CD4-positive, alpha-beta T cell treated with Interleukin-15 for 4 hours (primary cell): ENCODE measurements around the gene LPO.
A peak's percentile ranks its signal among the peaks of the same experiment; 100 is the strongest.

Experiments
- DNase-seq: peaks from one replicate; pipeline ENCODE4 v3.0.0-alpha.2; 2020; ENCODE audit warnings: low spot score

Gene LPO

DNA sequence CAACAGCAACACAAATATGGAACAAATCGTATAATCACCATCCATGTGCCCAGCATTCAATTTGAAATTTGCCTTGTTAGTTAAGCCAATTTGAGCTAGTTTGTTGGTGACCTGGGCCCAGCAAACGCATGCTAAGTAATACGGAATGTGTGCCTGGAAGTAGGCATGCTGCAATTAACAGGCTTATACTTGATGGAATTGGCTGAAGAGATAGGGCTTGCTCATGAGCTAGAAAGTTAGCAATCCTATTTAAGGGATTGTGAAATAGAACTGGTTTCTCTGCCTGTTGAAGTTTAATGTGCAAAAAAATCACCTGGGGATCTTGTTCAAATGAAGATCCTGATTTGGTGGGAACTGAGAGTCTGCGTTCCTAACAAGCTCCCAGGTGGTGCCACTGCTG lies 8.5 kb upstream of the LPO start:
- no peak for DNase-seq

DNA sequence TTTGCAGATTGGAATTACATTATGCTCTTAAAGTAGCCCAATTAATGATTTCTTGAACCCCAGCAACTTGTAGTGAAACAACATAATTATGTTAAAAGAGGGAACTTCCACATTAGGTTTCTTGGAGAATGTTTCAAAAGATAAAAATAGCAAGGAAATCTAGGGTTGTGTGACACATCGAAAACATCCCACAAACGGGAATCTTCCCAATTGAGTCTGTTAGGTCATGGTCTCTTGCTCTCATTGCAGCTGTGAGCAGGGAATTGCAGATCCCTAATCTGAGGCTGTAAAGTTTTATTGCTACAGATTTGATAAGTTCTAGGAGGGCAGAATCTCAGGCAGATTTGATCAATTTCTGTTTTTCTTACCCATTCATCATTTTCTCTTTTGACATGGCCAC lies 6.7 kb upstream of the LPO start:
- DNase-seq = no peak

DNA sequence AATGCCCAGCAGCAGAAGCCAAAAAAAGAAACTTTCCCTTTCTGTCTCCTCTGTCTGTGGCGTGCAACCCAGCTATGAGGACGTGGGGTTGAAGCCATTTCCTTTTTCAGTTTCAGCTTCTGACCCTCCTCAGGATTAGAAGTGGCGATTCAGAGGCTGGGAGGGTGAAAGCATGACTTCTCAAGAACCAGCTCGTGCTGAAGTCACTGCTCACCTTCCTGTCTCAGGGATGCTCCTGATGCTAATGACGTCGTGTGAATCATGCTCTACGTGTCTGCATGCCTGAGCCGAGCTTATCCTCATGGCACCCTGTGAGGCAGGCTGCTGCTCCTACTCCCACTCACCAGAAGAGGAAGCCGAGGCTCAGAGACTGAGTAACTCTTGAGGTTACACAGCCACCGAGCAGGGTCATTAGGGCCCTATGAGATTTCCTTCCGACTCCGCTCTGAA lies 5.7 kb upstream of the LPO start:
- peak; percentile 4 for DNase-seq

DNA sequence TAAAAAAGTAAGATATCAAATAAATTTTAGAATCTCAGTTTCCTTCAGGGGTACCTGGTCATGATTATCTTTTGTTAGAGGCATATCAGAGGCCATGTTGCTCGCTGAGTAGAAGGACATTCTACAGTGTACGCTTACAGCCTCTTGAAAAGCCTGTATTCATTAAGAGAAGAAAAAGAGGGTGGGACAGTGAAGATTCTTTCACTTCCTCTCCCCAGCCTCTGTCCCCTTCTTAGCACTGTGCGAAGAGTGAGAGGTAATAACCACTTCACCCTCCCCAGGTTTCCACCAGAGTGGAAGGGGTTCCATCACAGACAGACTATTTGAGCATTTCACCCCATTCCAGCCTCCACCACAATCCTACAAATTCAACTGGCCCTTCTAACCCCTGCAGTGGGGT lies 4.8 kb upstream of the LPO start:
- DNase-seq = no peak

DNA sequence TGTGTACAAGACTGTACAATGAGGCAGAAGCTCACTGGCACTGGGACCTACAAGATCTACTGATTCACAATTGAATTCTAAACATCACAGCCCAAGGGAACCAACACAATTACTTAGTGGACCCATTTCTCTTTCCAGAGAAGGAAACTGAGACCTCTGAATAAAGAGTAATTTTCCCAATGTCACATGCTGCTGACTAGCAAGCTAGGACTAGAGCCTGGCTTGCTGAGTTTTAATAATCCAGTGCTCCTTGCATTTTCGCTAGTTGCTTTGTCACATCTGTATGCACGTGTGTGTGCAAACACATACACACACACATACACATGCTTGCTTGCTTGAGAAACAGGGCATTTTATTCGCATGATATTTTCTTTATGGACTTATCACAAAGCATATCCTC lies 3.9 kb upstream of the LPO start:
- no peak for DNase-seq

DNA sequence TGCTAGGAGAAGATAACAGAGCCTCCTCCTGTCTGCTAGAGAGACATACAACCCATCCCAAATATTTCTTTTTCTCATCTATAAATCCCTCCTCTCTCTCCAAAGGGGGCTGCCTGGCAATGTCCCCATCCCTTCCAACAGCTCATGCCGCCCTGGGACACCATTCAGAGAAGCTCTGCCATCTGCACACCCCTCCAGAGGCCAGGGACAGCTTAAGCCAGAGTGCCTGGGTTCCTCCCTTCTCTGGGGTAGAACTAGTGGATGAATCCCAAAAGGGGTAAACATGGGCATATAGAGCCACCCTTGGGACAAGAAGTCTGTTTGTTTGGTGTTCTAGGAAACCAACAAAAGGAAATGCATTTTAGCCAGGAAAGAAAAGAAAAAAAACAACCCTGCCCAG lies 2.6 kb upstream of the LPO start:
- no peak for DNase-seq

DNA sequence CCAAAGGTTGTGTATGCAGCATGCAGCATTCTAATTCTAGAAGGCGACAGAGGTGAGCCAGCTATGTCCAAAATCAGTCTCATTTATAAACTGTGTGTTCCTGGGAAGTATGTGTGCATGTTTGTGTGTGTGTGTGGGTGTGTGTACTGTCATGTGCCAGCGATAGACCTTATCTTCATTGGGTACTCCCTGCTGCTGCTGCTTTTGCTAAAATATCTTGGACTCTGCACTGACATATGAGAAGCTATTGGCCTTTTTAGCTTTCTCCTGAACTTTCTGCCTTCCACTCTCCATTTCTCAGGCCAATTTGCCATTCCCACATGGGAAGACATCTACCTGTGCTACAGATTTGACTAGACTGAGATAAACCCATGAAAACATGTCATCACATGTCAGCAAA lies 2.0 kb upstream of the LPO start:
- no peak for DNase-seq

DNA sequence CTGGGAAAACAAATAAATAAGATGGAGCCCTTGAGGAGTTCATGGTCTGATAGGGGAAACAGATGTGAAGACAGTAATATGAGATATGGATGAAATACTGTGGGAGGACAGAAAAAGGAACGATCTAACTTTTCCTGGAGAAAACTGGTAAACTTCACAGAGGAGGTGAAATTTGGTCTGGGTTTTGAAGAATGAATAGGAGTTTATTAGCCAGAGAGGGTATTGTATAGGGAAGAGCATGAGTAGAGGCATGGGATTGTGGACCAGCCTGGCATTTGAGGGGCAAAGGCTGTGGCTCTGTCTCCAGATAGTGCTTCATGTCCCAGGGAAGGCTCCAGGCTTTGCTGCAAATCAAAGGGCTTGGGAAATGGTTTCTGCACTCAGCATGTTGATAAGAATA lies 1.6 kb downstream of the LPO start:
- no peak for DNase-seq

DNA sequence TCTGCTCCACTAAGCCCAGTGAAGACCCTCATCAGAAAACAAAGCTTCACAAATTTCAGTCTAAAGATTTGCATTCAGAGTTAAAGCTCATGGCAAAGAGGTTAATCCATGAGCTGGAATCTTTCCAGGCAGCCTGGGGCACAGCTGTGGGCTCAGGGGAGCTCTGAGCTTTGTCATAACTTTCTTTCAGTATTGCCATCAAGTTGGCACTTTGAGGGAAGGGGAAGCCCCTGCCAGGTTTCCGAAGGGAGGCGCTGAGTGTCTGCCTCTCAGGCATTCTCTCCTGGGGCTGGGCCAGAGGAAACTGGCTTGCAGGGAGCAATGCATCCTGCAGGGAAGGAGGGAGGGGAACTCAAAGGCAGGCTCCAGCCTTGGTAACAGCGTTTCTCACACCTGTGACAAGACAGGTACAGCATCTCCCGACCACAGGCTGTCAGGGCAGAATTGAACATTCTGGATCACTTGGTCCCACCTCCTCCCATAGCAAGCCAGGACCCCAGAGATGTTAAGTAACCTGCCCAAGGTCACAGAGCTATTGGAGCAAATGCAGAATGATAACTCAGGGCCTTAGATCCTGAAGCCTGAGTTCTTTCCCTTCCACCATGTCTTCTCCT lies 3.9 kb downstream of the LPO start:
- DNase-seq = no peak

DNA sequence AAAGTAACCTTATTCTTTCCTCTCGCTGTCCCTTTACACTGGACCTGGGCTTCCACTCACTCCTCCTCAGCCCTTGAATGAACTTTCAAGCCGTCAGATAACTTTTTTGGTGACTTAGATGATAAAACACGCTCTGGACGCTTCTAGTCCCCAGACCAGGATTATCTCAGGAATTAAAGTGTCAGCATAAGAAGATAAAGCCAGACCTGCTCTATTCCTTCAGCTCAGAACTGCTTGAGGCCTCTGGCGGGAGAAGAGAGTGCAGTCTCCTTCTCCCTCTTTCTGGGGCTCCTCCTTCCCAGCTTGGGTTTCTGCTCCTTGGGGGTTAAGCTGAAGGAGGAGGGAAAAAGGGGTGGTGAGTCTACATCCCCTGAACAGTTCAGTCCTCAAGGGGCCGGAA lies 6.6 kb downstream of the LPO start:
- no peak for DNase-seq

DNA sequence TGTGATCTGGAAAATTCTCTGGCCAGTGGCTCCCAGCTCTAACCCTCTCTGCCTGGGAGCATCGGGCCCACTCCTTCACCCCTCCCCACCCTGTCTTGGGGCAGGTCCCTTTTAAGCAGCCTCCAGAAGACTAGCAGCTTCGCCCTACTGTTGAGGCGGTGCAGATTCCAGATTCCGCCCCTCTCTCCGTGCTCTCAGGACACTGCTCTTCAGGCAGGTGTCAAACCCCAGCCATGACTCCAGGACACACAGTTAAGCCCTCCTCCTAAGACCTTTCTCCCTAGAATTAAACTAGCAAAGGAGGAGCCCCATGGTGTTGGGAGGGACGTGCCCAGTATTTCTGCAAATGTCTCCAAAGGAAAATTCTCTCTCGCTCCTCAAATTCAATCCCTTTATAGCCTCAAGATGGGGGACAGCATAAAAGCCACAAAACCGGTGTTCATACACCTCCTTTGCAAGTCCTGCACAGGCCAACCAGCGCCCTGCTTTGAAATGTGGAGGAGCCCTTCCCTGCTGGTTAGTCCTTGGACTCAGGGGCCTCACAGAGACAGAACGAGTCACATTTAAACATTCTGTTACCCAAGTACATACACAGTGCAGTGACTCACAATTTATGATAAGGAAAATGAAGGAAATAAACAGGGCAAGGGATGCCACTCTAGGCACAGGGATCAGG lies 7.2 kb downstream of the LPO start:
- DNase-seq = no peak

DNA sequence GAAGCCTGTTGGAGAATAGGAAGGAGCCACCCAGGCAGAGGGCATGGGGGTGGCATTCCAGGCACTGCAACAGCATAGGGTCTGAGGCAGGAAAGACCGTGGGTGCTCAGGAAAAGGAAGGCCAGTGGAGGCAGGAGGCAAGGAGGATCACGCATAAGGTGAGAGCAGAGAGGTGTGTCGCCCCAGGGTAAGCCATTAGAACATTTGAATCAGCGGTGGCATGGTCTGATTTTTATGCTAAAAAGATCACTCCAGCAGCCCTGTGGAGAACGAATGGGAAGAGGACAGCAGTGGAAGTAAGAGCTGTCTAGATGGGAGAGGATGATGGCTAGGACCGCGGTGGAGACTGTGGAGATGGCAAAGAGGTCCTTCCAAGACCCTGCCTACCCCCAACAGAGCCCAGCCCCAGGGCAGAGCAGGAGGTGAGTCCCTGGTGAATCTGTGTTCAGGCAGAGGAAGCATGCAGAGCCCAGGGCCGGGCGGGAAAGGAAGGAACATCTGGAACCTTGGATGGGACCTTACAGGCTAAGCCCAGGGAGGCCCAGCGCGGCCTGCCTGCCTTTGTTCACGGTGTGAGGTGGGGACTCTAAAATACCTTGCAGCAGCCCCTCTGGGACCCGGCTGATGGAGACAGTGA lies 7.8 kb downstream of the LPO start:
- DNase-seq = no peak

DNA sequence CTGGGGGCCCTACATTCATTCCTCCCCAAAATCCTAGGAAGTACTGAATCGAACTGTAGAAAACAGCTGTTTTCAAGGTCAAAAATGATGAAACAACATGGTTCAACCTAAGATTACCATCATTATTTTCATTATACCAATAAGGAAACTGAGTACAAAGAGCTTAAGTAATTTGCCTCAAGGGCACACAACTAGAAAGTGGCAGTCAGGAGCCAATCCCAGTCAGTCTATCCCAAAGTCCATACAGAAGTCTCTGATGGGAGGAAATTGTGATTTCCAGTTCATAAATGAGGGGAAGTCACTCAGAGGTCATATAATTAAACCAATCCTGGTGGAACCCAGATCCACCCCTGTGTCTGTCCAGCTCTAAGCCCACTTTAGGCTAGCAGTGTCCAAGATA lies 8.4 kb downstream of the LPO start:
- DNase-seq = no peak

DNA sequence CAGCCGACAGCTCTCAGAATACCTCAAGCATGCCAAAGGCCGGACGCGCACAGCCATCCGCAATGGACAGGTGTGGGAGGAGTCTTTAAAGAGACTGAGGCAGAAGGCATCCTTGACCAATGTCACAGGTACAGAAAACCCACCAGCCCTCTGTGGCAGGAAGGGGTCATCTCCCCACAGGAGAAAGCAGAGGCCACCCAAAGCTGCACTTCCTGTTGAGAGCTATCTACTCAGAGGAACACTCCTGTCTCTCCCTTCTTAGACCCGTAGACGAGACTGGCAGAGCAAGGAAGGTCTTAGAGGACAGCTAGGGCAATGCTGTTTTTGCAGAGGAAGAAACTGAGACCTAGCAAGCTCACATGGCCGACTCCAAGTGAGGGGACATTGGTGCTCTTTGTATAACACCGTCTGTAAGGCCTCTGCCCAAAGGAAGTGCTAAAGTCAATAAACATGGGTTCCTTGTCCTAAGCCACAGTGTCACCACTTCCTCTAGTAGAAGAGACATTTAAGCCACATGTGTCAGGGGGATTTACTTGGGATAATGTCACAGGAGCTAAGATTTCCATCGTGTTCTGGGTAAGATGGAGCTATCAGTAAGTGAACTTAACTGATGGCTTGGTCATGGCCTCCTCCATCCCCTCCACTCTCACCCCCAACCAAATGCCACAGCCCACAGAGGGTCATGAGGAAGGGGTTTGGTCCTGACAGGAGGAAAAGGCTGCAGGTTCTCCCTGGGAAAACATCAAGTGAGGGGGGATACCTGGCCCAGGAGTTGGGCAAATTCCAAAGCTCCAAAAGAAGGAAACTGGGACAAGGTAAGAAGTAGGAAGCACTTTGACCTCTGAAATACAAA lies 9.4 kb downstream of the LPO start:
- no peak for DNase-seq

DNA sequence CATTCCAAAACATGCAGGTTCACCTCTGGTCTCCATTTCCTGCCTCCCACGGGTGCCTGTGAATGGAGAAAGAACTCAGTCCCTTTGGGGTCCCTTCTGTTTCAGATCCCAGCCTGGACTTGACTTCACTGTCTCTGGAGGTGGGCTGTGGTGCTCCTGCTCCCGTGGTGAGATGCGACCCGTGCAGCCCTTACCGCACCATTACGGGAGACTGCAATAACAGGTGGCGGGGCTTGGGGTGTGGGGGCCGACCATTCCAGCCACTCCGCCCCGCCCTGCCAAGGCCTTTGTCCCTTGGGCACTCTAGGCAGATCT lies 10.5 kb downstream of the LPO start:
- no peak for DNase-seq

DNA sequence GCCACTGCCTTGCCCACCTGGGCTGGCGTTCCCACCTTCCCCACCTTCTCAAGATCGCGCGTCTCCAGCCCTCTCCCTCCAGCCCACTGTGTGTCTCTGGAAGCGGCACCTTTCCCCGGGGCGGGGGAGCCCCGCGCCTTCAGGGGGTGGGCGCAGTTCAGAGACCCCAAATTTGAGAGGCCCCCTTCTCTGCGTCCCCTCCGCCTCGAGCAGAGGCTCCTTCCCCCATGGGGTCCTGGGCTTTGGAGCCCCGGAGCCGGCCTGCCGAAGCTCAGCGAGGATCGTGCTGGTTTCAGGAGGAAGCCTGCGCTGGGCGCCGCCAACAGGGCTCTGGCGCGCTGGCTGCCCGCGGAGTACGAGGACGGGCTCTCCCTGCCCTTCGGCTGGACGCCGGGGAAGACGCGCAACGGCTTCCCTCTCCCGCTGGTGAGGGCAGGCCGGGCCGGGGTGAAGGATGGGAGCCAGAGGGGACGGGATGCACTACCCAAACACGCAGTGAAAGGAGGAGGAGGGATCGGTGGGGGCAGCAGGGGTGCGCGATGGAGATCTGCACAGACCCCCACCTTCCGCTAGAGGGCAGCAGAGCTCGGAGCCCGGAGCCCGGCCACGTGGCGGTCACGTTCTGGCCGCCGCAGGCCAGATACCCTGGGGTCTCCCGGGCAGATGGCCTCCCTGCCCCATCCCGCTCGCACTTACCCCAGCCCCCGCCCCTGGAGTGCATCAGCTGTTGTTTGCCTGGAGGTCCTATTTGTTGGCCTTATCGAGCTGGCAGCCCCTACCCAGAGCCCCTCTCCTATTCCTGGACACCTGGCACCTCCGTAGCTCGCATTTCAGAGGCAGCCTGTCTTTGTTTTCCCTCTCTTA lies 11.1 kb downstream of the LPO start:
- peak; percentile 66 for DNase-seq

DNA sequence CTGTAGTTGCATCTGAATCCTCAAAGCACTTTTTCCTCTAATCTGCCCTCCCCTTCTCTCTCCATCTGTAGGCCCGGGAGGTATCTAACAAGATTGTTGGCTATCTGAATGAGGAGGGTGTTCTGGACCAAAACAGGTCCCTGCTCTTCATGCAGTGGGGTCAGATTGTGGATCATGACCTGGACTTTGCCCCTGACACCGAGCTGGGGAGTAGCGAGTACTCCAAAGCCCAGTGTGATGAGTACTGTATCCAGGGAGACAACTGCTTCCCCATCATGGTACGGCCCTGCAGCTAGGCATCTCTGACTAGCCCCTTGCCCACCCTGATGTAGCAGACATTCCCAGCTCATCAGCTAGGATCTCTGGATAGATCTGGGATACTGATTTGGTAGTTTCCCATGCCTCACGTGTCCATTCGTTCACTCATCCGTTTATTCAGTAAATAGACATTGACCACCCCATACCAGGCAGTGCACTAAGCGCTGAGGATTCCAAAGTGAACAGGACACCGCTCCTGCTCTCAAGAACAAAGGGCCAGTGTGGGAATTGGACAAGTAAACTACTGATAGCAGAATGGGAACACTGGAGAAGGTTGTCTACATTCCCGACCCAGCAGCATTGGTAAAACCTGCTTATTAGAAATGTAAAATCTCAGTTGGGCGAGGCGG lies 12.1 kb downstream of the LPO start:
- no peak for DNase-seq

DNA sequence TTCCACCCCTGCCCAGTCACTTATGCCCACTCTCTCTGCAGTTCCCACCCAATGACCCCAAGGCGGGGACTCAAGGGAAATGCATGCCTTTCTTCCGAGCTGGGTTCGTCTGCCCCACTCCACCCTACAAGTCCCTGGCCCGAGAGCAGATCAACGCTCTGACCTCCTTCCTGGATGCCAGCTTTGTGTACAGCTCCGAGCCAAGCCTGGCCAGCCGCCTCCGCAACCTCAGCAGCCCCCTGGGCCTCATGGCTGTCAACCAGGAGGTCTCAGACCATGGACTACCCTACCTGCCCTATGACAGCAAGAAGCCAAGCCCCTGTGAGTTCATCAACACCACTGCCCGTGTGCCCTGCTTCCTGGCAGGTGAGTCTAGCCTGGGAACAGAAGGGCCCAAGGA lies 13.8 kb downstream of the LPO start:
- no peak for DNase-seq

DNA sequence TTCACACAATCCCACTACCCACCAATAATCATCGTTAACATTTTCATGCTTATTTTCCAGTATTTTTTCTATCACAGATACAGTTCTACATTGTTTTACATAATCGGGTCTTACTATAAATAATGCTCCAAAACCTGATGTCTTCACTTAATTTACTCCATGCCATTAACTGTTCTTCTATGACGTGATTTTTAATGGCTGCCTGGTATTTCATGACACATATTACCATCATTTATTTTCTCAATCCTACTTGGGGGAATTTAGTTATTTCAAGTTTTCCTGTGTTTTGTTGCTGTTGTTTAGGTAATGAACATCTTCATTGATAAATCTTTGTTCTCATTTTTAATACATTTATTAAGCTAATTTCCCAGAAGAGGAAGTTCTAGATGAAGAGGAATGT lies 14.7 kb downstream of the LPO start:
- DNase-seq = no peak

DNA sequence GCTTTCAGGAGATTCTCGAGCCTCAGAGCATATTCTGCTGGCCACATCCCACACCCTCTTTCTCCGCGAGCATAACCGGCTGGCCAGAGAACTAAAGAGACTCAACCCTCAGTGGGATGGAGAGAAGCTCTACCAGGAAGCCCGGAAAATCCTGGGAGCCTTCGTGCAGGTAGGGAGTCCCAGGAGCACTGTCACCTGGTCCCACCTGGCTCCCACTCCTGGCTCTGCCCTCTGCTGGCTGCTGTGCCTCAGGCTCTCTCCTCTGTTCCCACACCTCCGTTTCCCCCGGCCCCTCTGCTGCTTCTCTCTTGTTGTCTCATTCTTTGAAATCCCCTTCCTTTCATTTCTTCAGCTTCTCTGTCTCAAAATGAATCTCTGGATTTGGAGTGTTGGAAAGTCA lies 16.4 kb downstream of the LPO start:
- no peak for DNase-seq

DNA sequence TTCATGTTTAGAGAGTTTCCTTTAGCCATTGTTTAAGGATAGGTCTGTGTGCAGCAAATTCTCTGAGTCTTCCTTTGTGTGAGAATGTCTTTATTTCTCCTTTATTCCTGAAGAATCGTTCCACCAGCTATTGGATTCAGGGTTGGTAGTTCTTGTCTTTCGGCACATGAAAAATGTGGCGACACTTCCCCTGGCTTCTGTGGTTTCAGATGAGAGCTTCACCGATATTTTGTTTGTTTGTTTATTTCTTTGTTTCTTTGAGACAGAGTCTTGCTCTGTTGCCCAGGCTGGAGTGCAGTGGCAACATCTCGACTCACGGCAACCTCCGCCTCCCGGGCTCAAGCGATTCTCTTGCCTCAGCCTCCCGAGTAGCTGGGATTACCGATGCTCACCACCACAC lies 23.8 kb downstream of the LPO start:
- no peak for DNase-seq

DNA sequence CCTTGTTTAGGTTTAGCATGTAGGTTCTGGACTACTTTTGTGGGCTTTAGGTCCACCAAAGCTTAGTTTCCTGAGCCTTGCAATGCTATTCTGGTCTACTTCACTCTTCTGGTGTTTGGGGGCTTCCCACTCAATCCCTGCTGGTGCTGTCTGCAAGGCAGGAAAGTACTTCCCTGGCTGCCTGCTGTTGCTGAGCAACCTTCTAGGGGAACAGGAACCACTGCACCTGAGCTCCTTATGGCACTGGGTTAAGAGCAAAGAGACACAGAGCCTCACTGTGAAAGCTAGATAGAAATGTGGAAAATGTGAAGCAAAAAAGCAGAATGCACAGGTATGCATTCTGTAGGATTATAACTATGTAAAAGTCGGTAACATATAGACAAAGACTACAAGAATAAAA lies 25.4 kb downstream of the LPO start:
- no peak for DNase-seq
